GM06990 (cell line): ENCODE measurements around the gene ELAVL2.

Source experiments
- DNase-seq: peaks from one replicate; pipeline ENCODE4 v3.0.0-alpha.2; 2011; ENCODE audit not compliant: insufficient read length; ENCODE audit errors: extremely low read depth
- H3K27me3 ChIP-seq: replicated peaks from 2 replicates; pipeline ENCODE4 v1.6.0; 2011; ENCODE audit warnings: low read length; ENCODE audit not compliant: control insufficient read depth, insufficient read depth
- H3K36me3 ChIP-seq: 2 replicates; pipeline ENCODE4 v1.5.1; 2011; ENCODE audit warnings: low read length; ENCODE audit not compliant: control insufficient read depth, insufficient read depth
- H3K4me3 ChIP-seq: replicated peaks from 2 replicates; pipeline ENCODE4 v1.5.1; 2011; ENCODE audit warnings: low read depth, mild to moderate bottlenecking, control low read depth, low read length
- CTCF ChIP-seq: IDR thresholded peaks from 2 replicates; pipeline ENCODE4 v1.5.1; 2011; ENCODE audit warnings: low read length, control low read depth, mild to moderate bottlenecking, inconsistent platforms; ENCODE audit not compliant: insufficient read depth, poor library complexity, severe bottlenecking

The ELAVL2 gene

GRCh38 chr9:23665635-23666034 is 160.4 kb downstream of the ELAVL2 start:
- DNase-seq = no peak
- H3K36me3 ChIP-seq = no peaks in the 10 kb centered on the region
- H3K27me3 ChIP-seq = no peaks in the 10 kb centered on the region
- no peak for TF ChIP-seq CTCF
- H3K4me3 ChIP-seq = no peak overlapping the region

GRCh38 chr9:23665051-23665450 is 161.0 kb downstream of the ELAVL2 start:
- DNase-seq = no peak
- no peaks in the 10 kb centered on the region for H3K36me3 ChIP-seq
- no peak for TF ChIP-seq CTCF
- H3K4me3 ChIP-seq = no peak overlapping the region
- no peaks in the 10 kb centered on the region for H3K27me3 ChIP-seq

- H3K36me3 ChIP-seq = no peaks in the 10 kb centered on the region
- no peak for TF ChIP-seq CTCF
- no peaks in the 10 kb centered on the region for H3K27me3 ChIP-seq
- DNase-seq = no peak
- no peak overlapping the region for H3K4me3 ChIP-seq
Measured at GRCh38 chr9:23663946-23664345, 162.1 kb downstream of the ELAVL2 start.

- H3K36me3 ChIP-seq = no peaks in the 10 kb centered on the region
- DNase-seq = no peak
- no peaks in the 10 kb centered on the region for H3K27me3 ChIP-seq
- TF ChIP-seq CTCF = no peak
- no peak overlapping the region for H3K4me3 ChIP-seq
Measured at GRCh38 chr9:23663536-23663935, 162.5 kb downstream of the ELAVL2 start.

GRCh38 chr9:23663125-23663524 is 162.9 kb downstream of the ELAVL2 start:
- no peak for DNase-seq
- Histone ChIP-seq H3K36me3 (no peaks in the 10 kb centered on the region), H3K27me3 (no peaks in the 10 kb centered on the region), H3K4me3 (no peak overlapping the region)
- no peak for TF ChIP-seq CTCF

GRCh38 chr9:23662320-23662719 is 163.7 kb downstream of the ELAVL2 start:
- Histone ChIP-seq H3K4me3 (no peak overlapping the region), H3K27me3 (no peaks in the 10 kb centered on the region), H3K36me3 (no peaks in the 10 kb centered on the region)
- no peak for TF ChIP-seq CTCF
- no peak for DNase-seq
